ENCODE data around the gene TMPRSS11A.

Gene TMPRSS11A

DNA sequence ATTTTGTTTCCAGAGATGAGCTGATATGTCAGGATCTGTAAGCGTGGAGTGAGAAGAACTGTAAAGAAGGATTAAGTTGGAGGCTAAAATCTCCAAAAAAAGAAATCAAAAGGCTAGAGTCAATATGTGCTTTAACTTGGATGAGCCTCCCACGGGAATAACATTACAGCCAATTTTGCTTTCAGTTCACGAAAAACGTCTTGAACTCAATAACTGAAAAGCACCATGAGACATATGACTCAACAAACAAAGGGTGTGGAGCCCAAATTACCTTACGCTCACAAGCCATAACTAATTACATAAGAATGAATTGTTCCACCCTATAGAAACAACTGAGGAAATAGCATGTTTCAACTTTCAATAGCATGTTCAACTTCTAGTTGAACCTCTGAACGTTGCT lies 101.8 kb downstream of the TMPRSS11A start:
- DNase-seq (ENCODE audit: extremely low spot score), result no peak
- ChIA-PET POLR2A (no interaction called here), CTCF (no interaction called here)
- TF ChIP-seq L3MBTL2 (conservative IDR thresholded peaks at IDR 0.05), result no peak
- no peak for TF ChIP-seq NFRKB (IDR thresholded peaks at IDR 0.05)
- no peak for TF ChIP-seq ARNT (IDR thresholded peaks at IDR 0.05)
- no peak for TF ChIP-seq SUZ12 (IDR thresholded peaks at IDR 0.05)
- TF ChIP-seq SP1 (IDR thresholded peaks at IDR 0.05), result no peak
- no peak for TF ChIP-seq FOXM1 (IDR thresholded peaks at IDR 0.05; ENCODE audit: borderline replicate concordance)
- no peak for TF ChIP-seq ZNF384 (IDR thresholded peaks at IDR 0.05)
- TF ChIP-seq FOXK2 (IDR thresholded peaks at IDR 0.05), result no peak
- TF ChIP-seq BHLHE40 (IDR thresholded peaks at IDR 0.05; ENCODE audit: borderline replicate concordance), result no peak
- TF ChIP-seq TARDBP (IDR thresholded peaks at IDR 0.05), result no peak
- TF ChIP-seq ELF4 (IDR thresholded peaks at IDR 0.05), result no peak
- no peak for TF ChIP-seq LEF1 (IDR thresholded peaks at IDR 0.05; ENCODE audit: borderline replicate concordance)
- TF ChIP-seq, protein P1, sequence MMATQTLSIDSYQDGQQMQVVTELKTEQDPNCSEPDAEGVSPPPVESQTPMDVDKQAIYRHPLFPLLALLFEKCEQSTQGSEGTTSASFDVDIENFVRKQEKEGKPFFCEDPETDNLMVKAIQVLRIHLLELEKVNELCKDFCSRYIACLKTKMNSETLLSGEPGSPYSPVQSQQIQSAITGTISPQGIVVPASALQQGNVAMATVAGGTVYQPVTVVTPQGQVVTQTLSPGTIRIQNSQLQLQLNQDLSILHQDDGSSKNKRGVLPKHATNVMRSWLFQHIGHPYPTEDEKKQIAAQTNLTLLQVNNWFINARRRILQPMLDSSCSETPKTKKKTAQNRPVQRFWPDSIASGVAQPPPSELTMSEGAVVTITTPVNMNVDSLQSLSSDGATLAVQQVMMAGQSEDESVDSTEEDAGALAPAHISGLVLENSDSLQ (IDR thresholded peaks at IDR 0.05), result no peak
- TF ChIP-seq CTBP1 (IDR thresholded peaks at IDR 0.05; ENCODE audit: borderline replicate concordance), result no peak
- no peak for TF ChIP-seq FOXA1 (IDR thresholded peaks at IDR 0.05)
- no peak for TF ChIP-seq HDGF (IDR thresholded peaks at IDR 0.05; ENCODE audit: borderline replicate concordance)

All from HEK293T (cell line).